GM18498 (cell line): ENCODE data around the gene PDGFC.

Source experiments
- ATAC-seq: cut with Tn5 transposase; IDR thresholded peaks from one replicate; pipeline ENCODE4 v1.9.1; 2021; ENCODE audit warnings: mild to moderate bottlenecking, moderate library complexity; ENCODE audit not compliant: unreplicated experiment

PDGFC gene

DNA sequence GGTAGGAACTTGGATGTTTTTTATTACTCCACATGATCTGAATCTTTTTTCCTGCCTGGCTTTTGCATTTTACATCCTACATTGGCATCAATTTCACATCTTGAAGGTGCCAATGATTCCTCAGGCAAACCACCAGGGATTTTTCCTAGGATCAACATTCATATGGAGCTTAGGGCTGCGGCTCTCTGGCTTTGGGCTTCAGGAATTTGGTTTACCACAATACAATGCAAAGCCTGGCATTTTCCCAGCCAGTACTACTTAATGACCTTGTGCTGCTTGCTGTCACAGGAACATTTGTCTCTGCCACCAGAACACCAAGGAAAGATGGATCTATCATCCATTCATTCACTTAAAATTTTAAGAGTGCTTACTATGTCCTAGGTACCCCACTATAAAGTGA lies 180.7 kb downstream of the PDGFC start:
- ATAC-seq, result no peak

DNA sequence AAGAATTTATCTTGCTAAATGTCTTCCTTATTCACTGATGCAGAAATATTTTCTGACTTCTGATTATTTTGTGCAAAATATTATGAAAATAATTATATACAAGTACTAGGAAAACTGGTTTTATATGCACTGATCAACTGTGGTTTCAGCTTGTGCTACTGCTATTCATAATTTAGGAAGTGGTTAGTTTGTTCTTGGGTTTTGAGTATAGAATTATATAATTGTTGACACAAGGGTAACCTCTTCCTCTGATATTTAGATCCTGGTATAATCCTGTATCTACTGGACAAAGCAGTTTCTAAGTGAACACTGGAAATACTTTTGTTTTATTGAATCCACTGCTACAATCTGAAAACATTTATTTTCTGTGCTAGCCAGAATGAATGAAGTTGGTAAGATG lies 182.8 kb downstream of the PDGFC start:
- no peak for ATAC-seq

GRCh38 chr4:156786713-156787112 lies 184.9 kb downstream of the PDGFC start:
- ATAC-seq, result no peak

GRCh38 chr4:156784970-156785369 lies 186.6 kb downstream of the PDGFC start:
- ATAC-seq, result no peak

GRCh38 chr4:156783966-156784365 lies 187.6 kb downstream of the PDGFC start:
- no peak for ATAC-seq

DNA sequence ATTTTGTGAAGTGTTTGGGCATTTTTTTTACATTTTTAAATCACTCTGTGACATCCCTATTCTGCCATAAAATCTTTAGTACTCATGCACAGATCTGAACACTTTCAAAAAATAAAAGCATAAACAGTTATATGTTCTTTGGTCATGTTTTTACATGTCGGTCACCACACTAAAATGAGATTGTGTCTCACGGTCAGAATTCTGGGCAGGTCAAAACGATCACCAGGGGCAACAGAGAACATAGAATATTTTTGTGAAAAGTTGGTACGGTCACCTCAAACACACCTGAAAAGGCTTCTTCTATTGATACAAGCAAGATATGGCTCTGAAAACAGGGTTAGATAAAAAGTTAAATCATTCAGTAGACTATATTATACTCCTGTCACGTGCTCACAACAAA lies 189.1 kb downstream of the PDGFC start:
- no peak for ATAC-seq

- ATAC-seq, result no peak
Measured at GRCh38 chr4:156781852-156782251, 189.7 kb downstream of the PDGFC start.

- no peak for ATAC-seq
Measured at GRCh38 chr4:156779774-156780173, 191.8 kb downstream of the PDGFC start.

DNA sequence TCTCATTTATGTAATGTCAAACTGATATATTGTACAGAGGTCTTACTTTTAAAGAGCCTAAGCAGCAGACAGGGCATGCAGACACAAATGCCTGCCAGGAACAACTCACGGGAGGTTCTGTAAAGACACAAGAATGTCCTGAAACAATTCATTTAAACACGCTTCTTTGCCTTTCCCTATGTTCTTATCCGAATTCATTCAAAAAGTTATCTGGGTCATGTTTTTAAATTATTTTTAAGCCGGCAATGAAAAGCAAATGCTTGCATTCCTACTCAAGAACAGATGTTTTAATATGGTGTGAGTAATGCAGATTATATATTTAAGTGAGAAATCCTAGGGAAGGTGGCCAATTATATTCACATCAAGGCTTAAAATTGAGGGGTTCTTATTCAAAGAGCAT lies 192.6 kb downstream of the PDGFC start:
- no peak for ATAC-seq

DNA sequence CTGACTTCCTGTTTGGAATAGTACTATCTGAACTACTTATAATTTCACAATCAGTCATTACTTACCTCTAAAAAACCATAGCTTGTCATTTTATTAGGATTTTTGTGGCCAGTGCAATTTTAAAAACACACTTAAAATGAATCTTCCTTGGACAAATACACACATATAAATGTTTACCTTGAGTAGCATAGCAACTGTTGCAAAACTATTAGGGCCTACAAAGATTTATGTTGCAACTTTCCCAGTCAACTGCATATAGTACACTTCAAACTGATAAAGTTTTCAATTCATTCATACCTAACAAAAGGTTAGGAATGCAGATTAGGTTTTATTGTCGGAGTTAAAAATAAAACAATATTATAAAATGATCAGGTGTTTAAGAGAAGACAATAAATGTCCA lies 193.0 kb downstream of the PDGFC start:
- ATAC-seq, result no peak

DNA sequence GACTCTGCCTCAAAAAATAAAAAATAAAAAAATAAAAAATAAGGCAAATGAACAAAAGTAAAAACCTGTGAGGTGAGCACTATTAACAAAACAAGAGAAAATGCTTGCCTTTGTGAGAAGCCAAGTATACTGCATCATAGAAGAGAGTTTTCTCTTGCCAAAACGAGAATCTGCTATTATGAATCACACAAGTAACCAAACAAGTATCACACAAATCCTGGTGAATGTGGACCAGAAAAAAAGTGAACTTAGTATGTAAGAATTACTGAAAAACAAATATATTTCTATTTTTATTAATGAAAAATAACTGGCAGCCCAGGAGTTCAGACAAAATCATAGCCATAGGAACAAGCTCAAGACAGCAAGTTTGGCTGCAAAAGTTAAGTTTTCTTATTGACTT lies 193.5 kb downstream of the PDGFC start:
- ATAC-seq, result no peak

- no peak for ATAC-seq
Measured at GRCh38 chr4:156775813-156776212, 195.8 kb downstream of the PDGFC start.

- no peak for ATAC-seq
Measured at GRCh38 chr4:156774422-156774821, 197.2 kb downstream of the PDGFC start.

DNA sequence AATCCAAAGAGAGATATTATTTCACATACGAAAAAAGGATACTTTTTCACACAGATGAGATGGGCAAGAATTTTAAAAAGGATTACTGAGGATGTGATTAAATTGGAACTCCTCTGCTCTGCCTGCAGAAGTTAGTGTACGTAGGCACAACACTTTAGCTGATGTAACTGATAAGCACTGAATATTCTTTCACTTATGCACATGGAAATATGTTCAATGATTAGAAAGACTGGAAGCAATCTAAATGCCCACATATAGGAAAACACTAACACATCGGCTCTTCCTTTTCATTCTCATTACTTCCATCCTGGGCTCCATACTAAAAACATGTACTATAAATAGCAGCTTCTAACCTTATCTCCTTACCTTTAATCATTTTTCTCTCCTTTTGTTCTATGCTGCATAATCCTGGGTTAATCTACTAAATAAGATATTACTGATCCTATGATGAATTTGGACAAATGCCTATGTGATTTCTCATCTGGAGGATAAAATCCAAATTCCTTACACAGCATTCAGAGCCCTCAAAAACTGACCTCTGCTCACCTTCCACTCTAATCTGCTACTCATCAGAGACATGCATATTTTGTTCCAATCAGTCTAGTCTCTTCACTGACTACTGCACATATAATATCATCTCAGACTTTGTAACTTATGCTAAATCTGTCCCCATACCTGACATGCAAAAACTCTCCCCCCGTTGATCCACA lies 197.8 kb downstream of the PDGFC start:
- ATAC-seq, result no peak

DNA sequence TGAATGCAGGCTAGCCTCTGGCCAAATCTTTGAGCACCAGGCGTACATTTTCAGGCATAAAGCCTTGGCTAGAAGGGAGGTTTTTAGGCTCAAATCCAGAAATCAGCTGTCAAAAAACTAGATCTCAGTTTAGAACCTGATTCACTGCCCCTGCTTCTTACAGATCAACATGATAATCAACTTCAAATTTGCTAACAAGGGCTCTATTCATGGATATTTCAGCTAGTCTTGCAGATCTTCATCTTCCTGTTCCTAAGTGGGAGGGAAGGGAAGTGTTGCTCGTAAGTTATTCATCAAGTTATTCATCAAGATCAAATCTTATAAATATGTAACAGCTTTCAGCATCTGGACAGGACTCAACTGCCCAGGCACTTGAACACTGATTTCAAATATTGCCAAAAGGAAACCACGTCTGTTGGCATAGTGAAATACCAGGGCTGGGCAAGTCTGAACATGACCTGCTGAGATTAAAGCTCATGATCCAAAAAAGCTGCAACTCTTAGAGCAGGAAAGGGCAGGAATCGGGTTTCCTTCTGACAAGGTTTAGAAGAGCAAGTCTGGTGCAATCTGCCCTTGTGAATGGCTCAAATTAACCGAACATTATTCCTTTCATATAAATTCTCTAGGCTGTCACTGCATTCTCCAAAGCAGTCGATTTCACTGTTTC lies 200.3 kb downstream of the PDGFC start:
- ATAC-seq, result no peak

DNA sequence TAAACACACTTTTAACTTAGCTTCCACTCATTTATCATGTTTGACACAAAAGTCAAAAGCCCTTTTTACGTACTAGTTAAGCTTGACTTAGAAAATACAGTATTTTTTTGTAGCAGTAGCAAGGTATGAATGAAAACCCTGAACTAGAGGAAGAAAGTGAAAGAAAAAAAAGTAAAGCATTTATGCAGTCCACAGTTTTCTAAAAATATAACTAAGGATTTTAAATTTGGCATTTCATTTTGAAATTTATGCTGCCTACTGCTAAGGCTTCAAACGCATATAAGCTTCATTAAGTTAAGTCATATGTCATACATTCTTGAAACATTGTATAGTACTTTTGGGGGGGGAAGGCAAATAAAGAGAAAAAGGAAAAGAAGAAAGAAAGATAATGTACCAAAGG lies 201.5 kb downstream of the PDGFC start:
- no peak for ATAC-seq

DNA sequence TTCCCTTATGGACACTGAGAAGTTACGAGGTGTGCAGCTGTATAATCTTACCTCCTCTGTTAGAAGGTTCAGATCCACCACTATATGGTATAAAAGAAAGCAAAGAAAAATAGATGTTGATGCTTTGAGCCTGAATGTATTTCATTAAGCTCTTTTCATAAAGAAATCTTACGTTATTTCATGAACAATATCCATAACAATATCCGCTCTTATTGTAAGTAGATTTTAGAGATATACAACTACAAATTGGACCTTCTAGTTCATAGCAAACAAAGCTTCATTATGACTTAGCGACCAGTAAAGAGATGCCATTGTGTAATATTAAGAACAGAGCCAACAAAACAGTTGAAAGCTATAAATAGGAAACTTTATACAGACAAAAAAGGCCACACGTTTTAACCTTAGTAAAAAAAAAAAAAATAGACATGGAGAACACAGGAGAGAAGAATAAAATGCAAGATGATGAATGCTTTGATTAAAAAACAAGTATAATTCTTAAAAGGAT lies 203.6 kb downstream of the PDGFC start:
- no peak for ATAC-seq

- ATAC-seq, result no peak
Measured at GRCh38 chr4:156766846-156767245, 204.8 kb downstream of the PDGFC start.

DNA sequence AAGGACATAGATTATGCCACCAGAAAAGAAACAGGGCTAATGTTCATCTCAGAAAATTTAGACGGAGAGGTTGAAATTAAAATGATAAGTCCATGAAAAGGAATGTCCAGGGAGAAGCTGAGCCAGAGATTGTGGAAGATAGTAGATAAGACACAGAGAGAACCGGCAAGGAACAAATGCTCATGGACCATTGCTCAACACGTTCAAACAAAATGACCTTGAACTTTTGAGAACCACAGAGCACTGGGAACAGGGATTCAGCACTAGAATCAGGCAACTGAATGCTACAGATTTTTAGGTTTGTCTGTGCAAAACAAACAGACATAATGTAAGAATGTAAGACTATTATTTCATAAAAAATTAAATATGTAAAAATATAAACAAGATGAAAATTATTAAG lies 206.3 kb downstream of the PDGFC start:
- ATAC-seq, result no peak

- no peak for ATAC-seq
Measured at GRCh38 chr4:156764846-156765245, 206.8 kb downstream of the PDGFC start.

GRCh38 chr4:156764145-156764544 lies 207.5 kb downstream of the PDGFC start:
- ATAC-seq, result no peak

- ATAC-seq, result no peak
Measured at GRCh38 chr4:156763511-156763910, 208.1 kb downstream of the PDGFC start.

GRCh38 chr4:156762851-156763250 lies 208.7 kb downstream of the PDGFC start:
- no peak for ATAC-seq
